ENCODE measurements around the gene EIF5A. TPM values are rescaled to one million over a fixed set of nuclear protein-coding genes. Genes with fewer than 3 reads are reported as not detected.
A peak's percentile ranks its signal among the peaks of the same experiment; 100 is the strongest.

Gene EIF5A
- total and polyA plus RNA-seq, 8 donors, result 104 to 220 (median 187) TPM

DNA sequence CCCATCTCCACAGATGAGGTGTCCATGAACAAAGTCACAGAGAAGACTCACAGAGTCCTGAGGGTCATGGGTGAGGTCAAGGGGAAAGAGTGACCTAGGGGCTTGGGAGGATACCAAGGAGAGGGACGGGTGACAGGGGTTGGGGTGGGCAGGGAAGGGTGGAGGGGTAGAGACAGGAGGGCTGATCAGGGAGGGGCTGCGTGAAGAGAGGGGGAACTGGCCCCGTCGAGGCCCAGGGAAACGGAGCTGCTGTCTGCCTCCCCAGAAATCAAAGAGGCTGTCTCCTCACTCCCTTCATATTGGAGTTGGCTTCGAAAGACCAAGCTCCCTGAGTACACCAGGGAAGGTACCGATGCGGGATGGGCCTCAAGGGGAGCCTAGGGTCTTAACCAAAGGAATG, 48.1 kb downstream of the EIF5A start:
- 71 to 77% methylated on average over 8 of the region's 8 CpGs for WGBS, 2 donors
- H3K27me3 ChIP-seq, result no peaks in the 10 kb centered on the region
- no peak overlapping the region for H3K27ac ChIP-seq
- intact Hi-C loops (cut with DNase I), result loop anchor here in 2 of 3 donors (10.0 kb wide), 3 partner anchors 79 to 229 kb away; partner anchors contain the start of genes FGF11 (in 2 of the 2), TMEM102 (in 2 of the 2), MPDU1 (in 1 of the 2) and TNFSF13 (in 1 of the 2)
- H3K4me1 ChIP-seq, result peaks cover 0 to 14% (median 8%) of the 10 kb centered on the region in 3 donors
- DNase-seq (no peak), ATAC-seq (no peak), FAIRE-seq (no peak)
- TF ChIP-seq, protein P1, sequence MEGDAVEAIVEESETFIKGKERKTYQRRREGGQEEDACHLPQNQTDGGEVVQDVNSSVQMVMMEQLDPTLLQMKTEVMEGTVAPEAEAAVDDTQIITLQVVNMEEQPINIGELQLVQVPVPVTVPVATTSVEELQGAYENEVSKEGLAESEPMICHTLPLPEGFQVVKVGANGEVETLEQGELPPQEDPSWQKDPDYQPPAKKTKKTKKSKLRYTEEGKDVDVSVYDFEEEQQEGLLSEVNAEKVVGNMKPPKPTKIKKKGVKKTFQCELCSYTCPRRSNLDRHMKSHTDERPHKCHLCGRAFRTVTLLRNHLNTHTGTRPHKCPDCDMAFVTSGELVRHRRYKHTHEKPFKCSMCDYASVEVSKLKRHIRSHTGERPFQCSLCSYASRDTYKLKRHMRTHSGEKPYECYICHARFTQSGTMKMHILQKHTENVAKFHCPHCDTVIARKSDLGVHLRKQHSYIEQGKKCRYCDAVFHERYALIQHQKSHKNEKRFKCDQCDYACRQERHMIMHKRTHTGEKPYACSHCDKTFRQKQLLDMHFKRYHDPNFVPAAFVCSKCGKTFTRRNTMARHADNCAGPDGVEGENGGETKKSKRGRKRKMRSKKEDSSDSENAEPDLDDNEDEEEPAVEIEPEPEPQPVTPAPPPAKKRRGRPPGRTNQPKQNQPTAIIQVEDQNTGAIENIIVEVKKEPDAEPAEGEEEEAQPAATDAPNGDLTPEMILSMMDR (IDR thresholded peaks at IDR 0.05), result no peak
- H3K4me3 ChIP-seq, result no peak overlapping the region
- no peaks in the 10 kb centered on the region for H3K9me3 ChIP-seq
- no peaks in the 10 kb centered on the region for H3K36me3 ChIP-seq

DNA sequence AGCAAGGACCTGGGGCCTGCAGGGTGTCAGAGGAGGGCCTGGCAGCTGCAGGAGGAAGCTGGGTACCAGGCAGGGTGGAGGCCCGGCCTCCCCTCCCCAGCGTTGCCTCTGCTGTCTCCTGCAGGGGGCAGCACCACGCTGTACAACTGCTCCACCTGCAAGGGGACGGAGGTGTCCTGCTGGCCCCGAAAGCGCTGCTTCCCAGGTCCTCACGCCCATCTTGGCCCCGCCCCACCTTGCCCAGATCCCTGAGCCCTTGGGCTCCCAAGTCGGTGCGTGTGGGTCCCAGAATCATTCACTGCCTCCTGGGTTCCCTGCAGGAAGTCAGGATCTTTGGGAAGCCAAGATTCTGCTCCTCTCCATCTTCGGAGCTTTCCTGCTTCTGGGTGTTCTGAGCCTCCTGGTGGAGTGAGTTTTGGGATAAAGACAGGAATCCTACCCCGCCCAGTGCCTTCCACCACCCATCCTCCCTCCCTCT, 48.7 kb downstream of the EIF5A start:
- WGBS, 2 donors, result 6% methylated on average over 12 of the region's 12 CpGs
- Histone ChIP-seq H3K4me3 (no peak overlapping the region), H3K27ac (no peak overlapping the region), H3K27me3 (no peaks in the 10 kb centered on the region), H3K36me3 (no peaks in the 10 kb centered on the region), H3K9me3 (no peaks in the 10 kb centered on the region), H3K4me1 (peaks cover 0 to 12% (median 8%) of the 10 kb centered on the region in 3 donors)
- TF ChIP-seq, protein P1 (IDR thresholded peaks at IDR 0.05), result peak; percentile 62 to 88 (median 80)
- ATAC-seq, result peak; percentile 21 to 61 (median 54)
- intact Hi-C loops (cut with DNase I), result loop anchor here in 2 of 3 donors (10.0 kb wide), 3 partner anchors 79 to 229 kb away; partner anchors contain the start of genes FGF11 (in 2 of the 2), TMEM102 (in 2 of the 2), MPDU1 (in 1 of the 2) and TNFSF13 (in 1 of the 2)
- FAIRE-seq, result no peak
- peak; percentile 75 to 93 (median 88) for DNase-seq

DNA sequence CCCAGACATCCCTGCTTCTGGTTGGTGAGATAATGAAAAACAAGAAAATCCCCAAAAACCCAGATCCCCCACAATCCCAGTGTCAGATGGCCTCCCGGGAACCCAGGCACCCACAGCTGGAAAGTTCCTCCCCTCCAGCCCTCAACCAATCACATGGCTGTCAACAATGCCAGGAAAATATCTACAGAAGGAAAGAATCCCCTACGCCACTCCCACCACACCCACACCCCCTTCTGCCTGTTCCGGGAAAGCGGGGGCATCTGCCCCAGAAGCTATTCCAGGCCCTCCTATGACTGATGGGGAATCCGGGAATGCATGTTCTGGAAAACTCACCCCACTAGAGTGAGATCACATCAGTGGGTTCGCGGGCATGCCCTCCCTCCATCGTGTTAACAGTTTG, 49.3 kb downstream of the EIF5A start:
- ATAC-seq (no peak), FAIRE-seq (no peak), DNase-seq (no peak)
- no peaks in the 10 kb centered on the region for H3K27me3 ChIP-seq
- no peak overlapping the region for H3K27ac ChIP-seq
- H3K4me3 ChIP-seq, result no peak overlapping the region
- 59 to 64% methylated on average over 8 of the region's 8 CpGs for WGBS, 2 donors
- intact Hi-C loops (cut with DNase I), result loop anchor here in 2 of 3 donors (10.0 kb wide), 3 partner anchors 78 to 228 kb away; partner anchors contain the start of genes FGF11 (in 2 of the 2), TMEM102 (in 2 of the 2), MPDU1 (in 1 of the 2) and TNFSF13 (in 1 of the 2)
- TF ChIP-seq, protein P1 (IDR thresholded peaks at IDR 0.05), result no peak
- no peaks in the 10 kb centered on the region for H3K36me3 ChIP-seq
- no peaks in the 10 kb centered on the region for H3K9me3 ChIP-seq
- H3K4me1 ChIP-seq, result peaks cover 0 to 12% (median 8%) of the 10 kb centered on the region in 3 donors

DNA sequence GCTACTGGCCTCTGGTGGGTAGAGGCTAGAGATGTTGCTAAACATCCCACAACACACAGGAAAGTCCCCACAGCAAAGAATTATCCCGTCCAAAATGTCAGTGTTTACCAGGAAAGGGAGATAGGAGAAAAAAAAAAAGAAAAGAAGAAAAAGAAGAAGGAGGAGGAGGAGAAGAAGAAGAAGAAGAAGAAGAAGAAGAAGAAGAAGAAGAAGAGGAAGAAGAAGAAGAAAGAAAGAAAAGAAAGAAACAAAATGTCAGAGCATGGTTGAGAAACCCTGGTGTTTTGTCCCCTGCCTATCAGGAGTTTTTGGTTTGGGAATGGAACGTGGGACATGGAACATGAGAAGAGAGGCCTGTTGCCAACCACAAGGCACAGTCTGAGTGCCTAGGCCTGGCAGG, 50.0 kb downstream of the EIF5A start:
- intact Hi-C loops (cut with DNase I), result loop anchor here in 2 of 3 donors (10.0 kb wide), 3 partner anchors 77 to 227 kb away; partner anchors contain the start of genes FGF11 (in 2 of the 2), TMEM102 (in 2 of the 2), MPDU1 (in 1 of the 2) and TNFSF13 (in 1 of the 2)
- no peak for DNase-seq
- H3K4me3 ChIP-seq, result no peak overlapping the region
- FAIRE-seq, result no peak
- WGBS, 2 donors, result 61 to 77% methylated on average over 2 of the region's 2 CpGs
- H3K27ac ChIP-seq, result no peak overlapping the region
- no peaks in the 10 kb centered on the region for H3K27me3 ChIP-seq
- no peak for ATAC-seq
- no peaks in the 10 kb centered on the region for H3K36me3 ChIP-seq
- no peaks in the 10 kb centered on the region for H3K9me3 ChIP-seq
- H3K4me1 ChIP-seq, result peaks cover 0 to 12% (median 8%) of the 10 kb centered on the region in 3 donors
- TF ChIP-seq, protein P1 (IDR thresholded peaks at IDR 0.05), result no peak

DNA sequence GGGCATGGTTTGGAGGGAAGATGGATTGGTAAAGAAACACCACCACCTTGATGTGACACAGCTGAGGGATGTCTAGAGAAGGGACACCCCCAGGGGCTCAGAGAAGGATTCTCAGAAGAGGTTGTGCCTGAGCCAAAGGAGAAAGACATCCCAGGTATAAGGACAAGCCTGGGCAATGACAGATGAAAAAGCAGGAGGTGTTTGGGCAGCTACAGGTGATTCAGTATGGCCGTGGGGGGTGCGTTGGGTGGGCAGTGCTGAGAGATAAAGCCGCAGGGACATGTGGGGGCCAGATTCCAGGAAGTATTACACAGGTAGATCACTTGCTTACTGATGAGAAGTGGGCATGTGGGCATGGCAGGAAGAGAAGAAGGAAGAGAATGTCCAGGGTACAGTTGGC, 54.5 kb downstream of the EIF5A start:
- no peak for DNase-seq
- intact Hi-C loops (cut with DNase I), result no loop called here
- no peaks in the 10 kb centered on the region for H3K4me1 ChIP-seq
- H3K9me3 ChIP-seq, result no peaks in the 10 kb centered on the region
- no peaks in the 10 kb centered on the region for H3K36me3 ChIP-seq
- 35 to 44% methylated on average over 3 of the region's 3 CpGs for WGBS, 2 donors
- FAIRE-seq, result no peak
- H3K4me3 ChIP-seq, result no peak overlapping the region
- ATAC-seq, result no peak
- H3K27me3 ChIP-seq, result no peaks in the 10 kb centered on the region
- no peak overlapping the region for H3K27ac ChIP-seq
- TF ChIP-seq, protein P1 (IDR thresholded peaks at IDR 0.05), result no peak

Data from pancreas (tissue), 10 donors.